Loucy (cell line): ENCODE data around the gene IER3.
"Not testable (repeated sequence)": the region's sequence is repeated elsewhere in the genome, so short reads cannot be mapped to it uniquely, and the experiment has no call there.

Source experiments
- H2AFZ ChIP-seq: fragments of 200-600 bp; sonication (generic); 2 replicates; pipeline ENCODE4 v1.6.0; 2016; ENCODE audit warnings: antibody characterized with exemption, mild to moderate bottlenecking, low read length, moderate library complexity
- H3F3A ChIP-seq: fragments of 200-600 bp; 2 replicates; pipeline ENCODE4 v1.6.0; 2016; ENCODE audit warnings: antibody characterized with exemption, low read depth, mild to moderate bottlenecking
- H3K27me3 ChIP-seq: fragments of 200-600 bp; sonication (generic); 2 replicates; pipeline ENCODE4 v1.6.1; 2014; ENCODE audit warnings: low read length, mild to moderate bottlenecking; ENCODE audit not compliant: insufficient read depth, poor library complexity, severe bottlenecking
- H3K36me3 ChIP-seq: fragments of 200-600 bp; sonication (generic); 2 replicates; pipeline ENCODE4 v1.6.1; 2016; ENCODE audit warnings: low read length; ENCODE audit not compliant: insufficient read depth
- H3K4me1 ChIP-seq: fragments of 200-600 bp; sonication (generic); 2 replicates; pipeline ENCODE4 v1.5.1; 2014; ENCODE audit warnings: low read length, mild to moderate bottlenecking; ENCODE audit not compliant: insufficient read depth, poor library complexity, severe bottlenecking
- H3K4me2 ChIP-seq: fragments of 200-600 bp; sonication (generic); 2 replicates; pipeline ENCODE4 v1.6.0; 2014; ENCODE audit warnings: antibody characterized with exemption, low read length, low read depth, mild to moderate bottlenecking; ENCODE audit not compliant: poor library complexity, severe bottlenecking
- H3K4me3 ChIP-seq: fragments of 200-600 bp; sonication (generic); 2 replicates; pipeline ENCODE4 v1.5.1; 2014; ENCODE audit warnings: low read length, mild to moderate bottlenecking, mixed read lengths; ENCODE audit not compliant: poor library complexity, severe bottlenecking
- H3K79me2 ChIP-seq: fragments of 200-600 bp; sonication (generic); 2 replicates; pipeline ENCODE4 v1.6.1; 2014; ENCODE audit warnings: low read length; ENCODE audit not compliant: insufficient read depth
- H3K9ac ChIP-seq: fragments of 200-600 bp; sonication (generic); 2 replicates; pipeline ENCODE4 v1.6.0; 2014; ENCODE audit warnings: mild to moderate bottlenecking, low read depth, low read length, moderate library complexity; ENCODE audit not compliant: poor library complexity, severe bottlenecking
- H3K9me2 ChIP-seq: fragments of 200-600 bp; sonication (generic); replicated peaks from 2 replicates; pipeline ENCODE4 v1.6.1; 2016; ENCODE audit warnings: low read depth, low read length, mixed read lengths
- H3K9me3 ChIP-seq: fragments of 200-600 bp; sonication (generic); 2 replicates; pipeline ENCODE4 v1.6.1; 2014; ENCODE audit warnings: mild to moderate bottlenecking, antibody characterized with exemption, low read length, low read depth; ENCODE audit not compliant: insufficient read depth
- H4K20me1 ChIP-seq: fragments of 200-600 bp; sonication (generic); 2 replicates; pipeline ENCODE4 v1.6.0; 2014; ENCODE audit warnings: antibody characterized with exemption, low read length, mild to moderate bottlenecking; ENCODE audit not compliant: insufficient read depth, poor library complexity, severe bottlenecking
- CTCF ChIP-seq: fragments of 200-600 bp; sonication (generic); conservative IDR thresholded peaks from 2 replicates; pipeline ENCODE4 v1.5.1; 2014; ENCODE audit warnings: mild to moderate bottlenecking, antibody characterized with exemption, low read length
- EZH2phosphoT487 ChIP-seq: fragments of 200-600 bp; IDR thresholded peaks from 2 replicates; pipeline ENCODE4 v1.6.1; 2018; ENCODE audit warnings: antibody characterized with exemption, mild to moderate bottlenecking, moderate library complexity, borderline replicate concordance

Gene IER3

GRCh38 chr6:30725713-30726505 lies 18.4 kb downstream of the IER3 start:
- H3K4me1 ChIP-seq, result peaks cover 27% of the 10 kb centered on the region
- TF ChIP-seq EZH2phosphoT487 (no peak), CTCF (no peak)
- no peak overlapping the region for H2AFZ ChIP-seq
- H3K9me3 ChIP-seq, result no peaks in the 10 kb centered on the region
- peak overlapping the region; percentile 38 for H3K9ac ChIP-seq
- H3K27me3 ChIP-seq, result peaks cover 8% of the 10 kb centered on the region
- no peaks in the 10 kb centered on the region for H3K9me2 ChIP-seq
- H3K4me3 ChIP-seq, result peak overlapping the region; percentile 98
- peaks cover 70% of the 10 kb centered on the region for H4K20me1 ChIP-seq
- H3K36me3 ChIP-seq, result peaks cover 69% of the 10 kb centered on the region
- H3K4me2 ChIP-seq, result peak overlapping the region; percentile 100
- H3F3A ChIP-seq, result peaks cover 24% of the 10 kb centered on the region
- peaks cover 70% of the 10 kb centered on the region for H3K79me2 ChIP-seq

GRCh38 chr6:30724906-30725667 lies 19.3 kb downstream of the IER3 start:
- H3K4me2 ChIP-seq, result peak overlapping the region; percentile 100
- H2AFZ ChIP-seq, result no peak overlapping the region
- TF ChIP-seq EZH2phosphoT487 (no peak), CTCF (no peak)
- peaks cover 74% of the 10 kb centered on the region for H3K79me2 ChIP-seq
- H3K36me3 ChIP-seq, result peaks cover 69% of the 10 kb centered on the region
- H3K9ac ChIP-seq, result peak overlapping the region; percentile 38
- H3K4me1 ChIP-seq, result peaks cover 27% of the 10 kb centered on the region
- H3F3A ChIP-seq, result peaks cover 29% of the 10 kb centered on the region
- H3K9me2 ChIP-seq, result no peaks in the 10 kb centered on the region
- H3K27me3 ChIP-seq, result peaks cover 15% of the 10 kb centered on the region
- H3K9me3 ChIP-seq, result no peaks in the 10 kb centered on the region
- peaks cover 68% of the 10 kb centered on the region for H4K20me1 ChIP-seq
- peak overlapping the region; percentile 98 for H3K4me3 ChIP-seq

- H3K36me3 ChIP-seq, result peaks cover 60% of the 10 kb centered on the region
- H3K4me3 ChIP-seq, result peak overlapping the region; percentile 98
- peaks cover 32% of the 10 kb centered on the region for H3F3A ChIP-seq
- H3K27me3 ChIP-seq, result peaks cover 15% of the 10 kb centered on the region
- H3K9me2 ChIP-seq, H2AFZ ChIP-seq, H3K9me3 ChIP-seq: not testable (repeated sequence)
- peak overlapping the region; percentile 38 for H3K9ac ChIP-seq
- peak overlapping the region; percentile 100 for H3K4me2 ChIP-seq
- peaks cover 65% of the 10 kb centered on the region for H4K20me1 ChIP-seq
- H3K4me1 ChIP-seq, result peaks cover 32% of the 10 kb centered on the region
- peaks cover 76% of the 10 kb centered on the region for H3K79me2 ChIP-seq
Observed at GRCh38 chr6:30723843-30724741, 20.3 kb downstream of the IER3 start.

- Histone ChIP-seq H3K9ac (peak overlapping the region; percentile 100), H3K27me3 (peaks cover 15% of the 10 kb centered on the region), H4K20me1 (peaks cover 64% of the 10 kb centered on the region), H3K79me2 (peaks cover 84% of the 10 kb centered on the region), H3K36me3 (peaks cover 60% of the 10 kb centered on the region), H3K4me2 (peak overlapping the region; percentile 100), H3K4me1 (peaks cover 40% of the 10 kb centered on the region), H3K4me3 (peak overlapping the region; percentile 98), H3F3A (peaks cover 34% of the 10 kb centered on the region)
- H3K9me2 ChIP-seq, H2AFZ ChIP-seq, H3K9me3 ChIP-seq: not testable (repeated sequence)
Observed at GRCh38 chr6:30723159-30723842, 21.0 kb downstream of the IER3 start.
